NCI-H2227 treated with DMSO at 0.1 percent for 48 hours (cell line): ENCODE results near the gene CPED1.
"Not testable (repeated sequence)": the region's sequence is repeated elsewhere in the genome, so short reads cannot be mapped to it uniquely, and the experiment has no call there.

Experiments used
- DNase-seq: peaks from one replicate; lab custom pipeline; 2025; lab: John Stamatoyannopoulos, UW

Gene CPED1

DNA sequence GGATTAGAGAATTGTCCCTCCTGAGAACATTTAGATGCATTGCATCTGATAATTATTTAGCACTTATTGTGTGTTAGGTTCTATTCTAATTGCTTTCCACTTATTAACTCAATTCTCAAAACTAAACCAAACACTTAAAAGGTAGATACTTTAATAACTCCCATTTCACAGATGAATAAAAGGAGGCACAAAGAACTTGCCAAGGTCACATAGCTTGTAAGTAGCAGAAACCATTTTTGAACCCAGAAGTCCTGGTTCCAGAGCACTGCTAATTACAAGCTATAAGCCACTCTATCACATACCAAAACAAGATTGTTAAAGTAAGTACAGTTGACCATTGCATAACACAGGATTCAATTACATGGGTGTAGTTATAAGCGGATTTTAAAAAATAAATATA, 164.9 kb downstream of the CPED1 start:
- DNase-seq: no peak

DNA sequence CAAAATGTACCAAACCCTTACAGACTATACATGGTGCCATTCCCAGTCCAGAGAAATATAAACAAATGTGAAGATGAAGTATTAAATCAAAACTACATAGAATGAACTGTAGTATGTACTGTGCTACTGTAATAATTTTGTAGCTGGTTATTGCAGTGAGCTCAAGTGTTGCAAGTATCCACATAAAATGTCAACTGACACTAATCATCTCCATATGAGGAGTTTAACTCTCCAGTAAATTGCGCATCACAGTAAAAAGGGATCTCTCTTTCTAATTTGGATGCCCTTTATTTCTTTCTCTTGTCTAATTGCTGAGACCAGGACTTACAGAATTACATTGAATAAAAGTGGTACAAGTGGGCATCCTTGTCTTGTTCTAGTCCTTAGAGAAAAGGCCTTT, 165.5 kb downstream of the CPED1 start:
- no peak for DNase-seq

DNA sequence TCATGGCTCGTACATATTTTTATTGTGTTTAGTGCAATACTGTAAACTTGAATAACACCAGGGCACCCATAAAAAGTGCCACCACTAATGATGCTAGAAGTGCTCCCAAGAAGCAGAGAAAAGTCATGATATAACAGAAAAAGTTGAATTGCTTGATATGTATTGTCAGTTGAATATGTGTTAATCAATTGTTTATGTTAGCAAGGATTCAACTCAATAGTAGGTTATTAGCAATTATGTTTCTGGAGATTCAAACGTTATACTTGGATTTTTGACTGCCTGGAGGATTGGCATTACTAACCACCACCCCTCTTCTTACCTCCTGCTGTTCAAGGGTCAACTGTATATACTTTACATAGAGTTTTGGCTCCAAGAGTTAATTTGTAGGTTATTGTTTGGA, 168.3 kb downstream of the CPED1 start:
- DNase-seq: no peak

DNA sequence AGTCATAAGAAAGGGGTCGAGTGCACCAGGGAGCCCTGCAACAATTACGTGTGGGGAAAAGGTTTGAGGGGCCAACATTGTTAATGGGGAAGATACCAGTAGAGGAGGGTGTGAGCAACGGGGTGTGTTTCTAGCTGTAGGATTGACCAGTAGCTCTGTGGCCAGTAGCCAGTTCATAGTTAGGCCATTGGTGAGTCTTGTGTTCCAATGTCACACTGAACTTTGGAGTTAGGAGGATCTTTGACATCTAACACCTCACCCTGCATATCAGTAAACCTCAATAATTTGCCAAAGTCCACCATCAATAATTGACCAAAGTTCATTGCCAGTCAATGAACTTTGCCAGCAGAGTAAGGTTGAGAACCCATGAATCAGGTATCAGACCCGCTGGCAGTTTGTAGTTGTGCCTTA, 168.8 kb downstream of the CPED1 start:
- DNase-seq: no peak

DNA sequence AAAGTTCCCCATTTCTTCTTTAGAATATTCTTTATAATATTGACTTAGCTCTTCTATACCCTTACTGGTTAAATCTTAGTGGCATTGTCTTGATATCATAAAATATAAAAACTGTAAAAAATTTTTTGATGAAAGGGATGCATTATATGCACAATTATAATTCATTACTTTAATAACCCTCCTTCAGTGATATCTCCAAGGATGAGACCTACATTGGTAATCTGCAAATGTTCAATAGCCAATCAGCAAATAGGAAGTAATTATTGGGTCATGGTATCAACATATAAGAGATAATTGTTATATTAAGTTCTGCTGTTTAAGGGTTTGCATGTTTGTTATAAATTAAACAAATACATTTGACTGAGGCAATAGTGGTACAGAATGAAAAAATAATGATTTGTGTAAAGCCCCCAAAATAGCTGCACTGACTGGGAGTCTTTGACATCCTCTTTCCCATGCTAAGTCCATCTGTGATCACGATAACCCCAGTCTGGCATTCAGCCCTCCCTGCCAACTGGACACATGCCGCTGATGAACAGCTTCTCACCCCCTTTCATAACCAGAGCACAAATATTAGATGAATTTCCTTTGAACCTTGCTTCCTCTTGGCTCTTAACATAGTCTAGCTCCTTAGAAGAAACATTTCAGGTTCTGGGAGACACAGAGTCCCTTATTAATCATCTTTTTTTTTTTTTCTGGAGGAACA, 169.5 kb downstream of the CPED1 start:
- DNase-seq: no peak

DNA sequence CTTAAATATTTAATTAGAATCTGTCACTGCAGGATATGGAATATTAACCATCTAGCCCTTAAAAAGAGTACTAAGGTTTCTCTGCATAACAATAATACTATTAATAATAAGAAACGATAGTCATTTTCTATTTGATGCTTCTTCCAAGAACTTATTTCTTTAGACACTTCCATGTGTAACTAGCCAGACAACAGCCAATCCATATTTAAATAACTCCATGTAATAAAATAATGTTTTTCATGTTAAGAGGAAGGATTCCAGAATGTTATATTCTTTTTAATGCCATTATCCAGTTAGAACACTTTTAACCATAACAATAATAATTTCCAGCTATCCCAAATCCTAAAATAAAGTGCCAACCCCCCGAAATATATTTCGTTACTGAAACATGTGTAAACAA, 170.2 kb downstream of the CPED1 start:
- no peak for DNase-seq

DNA sequence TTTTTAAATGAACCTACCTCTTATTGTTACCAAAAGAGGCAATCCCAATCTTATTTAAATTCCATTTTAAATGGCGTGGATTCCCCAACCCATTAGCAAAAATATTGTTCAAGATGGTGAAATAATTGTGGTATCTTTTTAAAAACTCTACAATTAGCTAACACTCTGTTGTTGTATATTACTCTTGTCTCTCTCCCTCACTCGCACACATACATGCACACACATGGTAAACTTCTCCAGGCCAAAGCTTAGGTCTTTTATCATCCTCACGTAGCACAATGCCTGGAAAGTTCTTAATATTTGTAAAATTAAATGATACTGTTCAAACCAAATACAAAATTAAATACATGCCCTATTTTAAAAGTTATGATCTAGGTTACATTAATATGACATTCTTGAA, 171.0 kb downstream of the CPED1 start:
- DNase-seq: no peak

DNA sequence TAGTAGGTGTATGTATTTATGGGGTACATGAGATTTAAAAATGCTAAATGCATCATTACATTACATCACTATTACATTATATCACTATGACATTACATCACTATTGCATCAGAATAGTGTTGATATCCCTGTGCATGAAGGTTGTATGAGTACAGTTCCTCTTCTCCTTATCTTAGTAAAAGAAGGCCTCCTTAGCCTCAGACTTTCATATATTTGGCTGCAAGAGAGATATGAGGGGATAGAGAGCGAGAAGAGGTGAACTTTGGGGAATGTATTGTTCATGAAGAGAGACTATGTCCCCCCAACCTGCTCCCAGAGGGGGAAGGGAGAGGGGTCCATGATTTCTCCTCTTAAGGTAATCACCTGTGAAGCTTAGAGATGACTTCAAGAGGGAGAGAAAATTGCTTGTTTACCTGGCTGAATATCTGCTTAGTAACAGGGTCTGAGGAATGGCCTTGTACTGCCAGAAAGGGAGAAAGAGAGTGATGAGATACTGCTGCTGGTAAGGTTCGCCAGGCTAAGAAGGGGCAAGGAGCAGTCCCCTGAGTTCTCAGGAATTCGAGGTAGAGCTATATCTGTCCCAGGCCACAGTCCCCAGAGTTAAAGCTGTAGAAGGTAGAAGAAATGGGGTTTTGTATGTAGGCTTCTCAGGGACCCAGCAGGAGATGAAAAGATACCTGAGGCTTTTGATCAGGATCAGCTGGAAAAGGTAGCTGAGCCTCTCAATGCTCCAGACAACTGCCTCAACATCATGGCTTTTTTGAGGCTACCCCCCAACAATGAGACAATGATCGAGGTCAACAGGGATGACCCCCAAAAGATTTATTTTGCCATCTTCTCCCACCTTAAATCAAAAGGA, 171.9 kb downstream of the CPED1 start:
- DNase-seq: no peak

DNA sequence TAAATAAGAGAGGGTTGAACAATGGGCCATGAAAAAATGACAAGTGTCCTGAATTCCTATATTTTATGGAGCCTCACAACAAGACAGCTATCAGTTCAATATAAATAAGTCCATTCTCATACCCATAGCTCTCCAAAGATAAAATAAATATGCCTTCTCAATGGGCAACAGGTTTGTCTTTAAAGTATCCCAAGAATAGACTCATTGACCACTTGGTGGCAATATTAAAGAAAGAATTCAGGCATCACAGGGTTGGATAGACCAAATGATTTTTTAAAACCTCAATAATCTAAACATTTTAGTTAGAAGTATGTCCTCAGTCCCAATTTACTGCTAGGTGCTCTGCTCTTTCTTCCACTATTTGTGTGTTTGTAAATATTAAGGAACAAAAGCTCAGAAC, 175.2 kb downstream of the CPED1 start:
- no peak for DNase-seq

DNA sequence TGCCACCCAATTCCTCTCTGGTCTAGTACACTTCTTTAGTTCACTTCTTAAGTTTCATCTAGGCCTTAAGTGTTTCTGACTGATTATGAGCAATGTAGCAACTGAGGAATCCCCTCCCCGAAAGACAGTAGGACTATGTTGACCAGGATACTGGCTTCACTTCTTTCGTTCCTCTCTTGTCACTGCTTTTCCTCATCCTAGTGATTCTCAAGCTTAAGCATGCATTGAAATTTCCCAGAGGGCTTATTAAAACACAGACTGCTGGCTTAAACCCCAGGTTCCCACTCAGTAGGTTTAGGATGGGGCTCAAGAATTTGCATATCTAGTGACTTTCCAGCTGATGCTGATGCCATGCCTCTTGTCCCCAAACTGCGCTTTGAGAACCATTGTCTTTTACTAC, 175.7 kb downstream of the CPED1 start:
- no peak for DNase-seq

DNA sequence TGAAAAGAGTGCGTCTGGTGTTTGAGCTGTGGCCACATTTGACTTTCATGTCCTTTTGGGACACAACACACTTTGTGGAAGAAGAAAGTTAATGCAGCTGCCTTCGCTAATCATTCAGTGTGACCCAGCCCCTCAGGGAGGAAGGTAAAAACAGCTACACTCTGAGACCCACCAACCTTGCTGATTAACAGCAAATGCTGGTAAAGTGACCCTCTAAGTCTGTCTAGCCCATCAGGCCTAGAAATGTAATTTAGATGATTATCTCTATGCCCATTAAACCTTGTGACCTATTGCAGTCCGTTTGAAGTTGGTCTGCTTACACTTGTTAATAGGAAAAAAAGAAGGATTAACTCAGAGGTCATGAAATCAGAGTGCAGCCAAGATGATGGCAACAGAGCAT, 178.4 kb downstream of the CPED1 start:
- no peak for DNase-seq

DNA sequence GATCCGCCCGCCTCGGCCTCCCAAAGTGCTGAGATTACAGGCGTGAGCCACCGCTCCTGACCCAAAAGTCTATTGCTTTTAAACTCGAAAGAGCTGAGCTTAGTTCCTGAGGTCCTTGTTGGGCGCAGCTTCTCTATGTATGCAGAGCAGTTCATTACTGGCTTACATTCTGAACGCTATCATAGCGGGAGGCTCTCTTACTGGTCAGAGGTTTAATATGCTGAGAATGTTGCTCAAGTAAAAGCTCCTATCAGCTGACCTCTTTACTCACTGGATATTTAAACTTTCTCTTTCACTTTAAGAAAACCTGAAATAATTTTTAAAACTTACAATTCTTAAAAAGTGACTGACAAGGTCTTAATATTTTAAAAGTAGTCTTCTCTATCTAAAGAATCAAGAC, 179.5 kb downstream of the CPED1 start:
- no peak for DNase-seq

DNA sequence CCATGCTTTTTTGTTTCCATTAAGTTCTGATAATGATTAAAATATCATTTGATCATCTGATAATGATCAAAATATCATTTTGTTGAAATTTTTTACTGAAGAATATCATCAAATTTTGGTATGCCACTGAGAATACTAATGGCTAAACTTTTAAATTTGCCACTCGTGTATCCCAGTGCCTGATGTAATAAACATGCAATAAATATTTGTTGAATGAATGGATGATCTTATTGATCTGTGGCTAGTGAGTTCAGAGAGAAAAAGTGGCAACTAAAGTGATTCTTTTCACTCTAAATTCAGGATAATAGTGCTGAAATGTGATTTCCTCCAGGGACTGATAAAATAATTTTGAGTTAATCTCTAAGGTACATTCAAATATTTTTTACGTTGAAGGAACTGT, 181.0 kb downstream of the CPED1 start:
- DNase-seq: no peak

DNA sequence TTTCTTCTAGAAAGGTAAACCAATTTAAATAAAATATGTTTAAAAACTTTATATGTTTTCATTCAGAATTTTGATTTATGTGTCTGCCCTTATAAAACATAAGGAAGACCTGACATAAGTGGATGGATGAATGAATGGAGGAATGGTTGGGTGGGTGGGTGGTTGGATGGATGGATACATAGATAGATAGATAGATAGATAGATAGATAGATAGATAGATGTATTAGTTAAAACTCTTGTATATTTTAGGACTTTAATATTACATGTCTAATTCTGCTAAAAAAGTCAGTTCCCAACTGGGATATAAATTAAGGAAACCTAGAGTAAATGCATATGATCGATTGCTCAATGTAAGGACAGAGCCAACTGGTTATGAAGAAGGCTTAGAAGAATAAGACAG, 184.0 kb downstream of the CPED1 start:
- DNase-seq: no peak

DNA sequence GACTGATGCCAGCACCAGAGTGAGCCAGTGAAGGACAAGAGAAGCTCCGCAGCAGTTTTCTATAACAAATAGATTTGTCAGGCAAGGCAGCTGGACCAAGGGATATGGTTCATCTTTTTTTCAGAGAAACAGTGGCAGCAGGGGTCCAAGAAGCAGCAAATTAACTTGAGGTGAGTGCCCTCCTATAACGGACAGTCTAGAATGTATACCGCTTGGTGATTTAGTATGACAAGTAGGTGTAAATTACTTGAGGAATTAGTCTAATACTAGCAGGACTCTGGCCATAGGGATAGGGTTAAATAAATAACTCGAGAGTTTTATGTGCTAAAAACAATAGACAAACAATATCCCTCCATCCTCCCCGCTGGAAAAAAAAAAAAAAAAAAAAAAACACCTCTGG, 187.3 kb downstream of the CPED1 start:
- no peak for DNase-seq

DNA sequence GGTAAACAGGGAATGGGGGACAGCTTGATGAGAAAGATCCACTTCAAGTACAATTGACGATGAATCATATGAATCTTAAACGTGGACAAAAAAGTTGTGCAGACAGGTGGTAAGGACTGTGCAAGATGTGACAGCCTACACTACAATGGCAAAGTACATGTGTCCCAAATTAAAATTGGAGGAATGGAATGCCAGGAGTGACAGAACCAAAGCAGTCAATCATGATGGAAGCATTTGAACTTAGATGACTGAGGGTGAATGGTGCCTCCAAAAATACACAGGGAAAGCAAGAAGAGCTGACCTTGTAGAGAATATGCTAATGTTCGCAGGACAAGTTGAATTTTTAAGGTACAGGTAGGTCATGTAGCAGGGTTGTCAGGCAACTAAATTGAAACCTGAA, 189.9 kb downstream of the CPED1 start:
- DNase-seq: no peak

DNA sequence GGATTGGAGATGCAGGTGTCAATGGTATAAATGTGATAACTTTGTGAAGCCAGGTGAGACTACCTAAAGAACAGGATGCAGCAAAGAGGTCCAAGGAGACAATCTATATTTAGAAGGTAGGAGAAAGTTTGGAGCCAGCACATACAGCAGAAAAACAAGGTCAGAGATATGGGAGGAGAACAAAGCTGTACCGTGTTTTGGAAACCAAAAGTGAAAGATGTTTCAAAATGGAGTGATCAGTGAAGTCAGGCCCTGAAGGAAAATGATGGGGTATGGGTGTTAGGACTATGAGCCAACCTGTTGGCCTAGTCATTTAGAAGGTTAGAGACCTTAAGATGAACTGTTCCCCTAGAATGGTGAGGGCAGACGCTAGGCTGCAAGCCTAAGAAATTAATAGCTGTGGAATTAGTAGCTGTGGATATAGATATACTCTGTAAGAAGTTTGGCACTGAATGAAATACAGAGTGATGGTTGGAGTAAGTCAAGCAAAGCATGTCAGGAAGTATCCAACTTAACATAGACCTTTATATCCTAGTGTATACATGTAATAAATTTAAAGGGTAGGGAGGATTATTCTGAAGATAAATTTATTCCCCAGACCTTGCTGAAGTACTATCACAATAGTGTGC, 190.5 kb downstream of the CPED1 start:
- no peak for DNase-seq

DNA sequence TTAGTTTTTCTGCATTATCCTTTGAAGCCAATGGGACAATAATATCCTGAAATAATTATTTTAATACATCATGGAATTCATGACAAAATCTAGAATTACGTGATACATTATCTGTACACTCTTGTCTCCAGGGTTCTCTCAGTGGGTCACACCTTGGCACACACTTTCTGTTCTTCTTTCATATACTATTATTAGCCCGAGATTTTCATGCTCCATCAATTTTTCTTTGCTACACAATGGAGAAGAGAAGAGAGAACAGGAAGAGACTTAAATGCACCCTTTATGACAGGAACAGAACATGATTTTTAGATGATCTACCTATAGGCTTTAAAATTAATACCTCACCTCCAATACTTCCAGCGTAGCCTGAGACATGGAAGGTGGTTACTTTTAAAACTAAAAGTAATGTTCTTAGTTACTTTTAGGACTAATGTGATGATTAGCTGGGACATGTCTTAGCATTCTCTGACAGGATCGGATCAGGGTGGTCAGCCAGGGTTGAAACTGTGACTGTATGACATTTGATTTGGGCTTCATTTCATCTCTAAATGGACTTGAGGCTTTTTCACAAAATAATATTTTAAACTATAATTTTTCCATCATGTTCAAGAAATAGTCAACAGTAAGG, 192.0 kb downstream of the CPED1 start:
- no peak for DNase-seq

DNA sequence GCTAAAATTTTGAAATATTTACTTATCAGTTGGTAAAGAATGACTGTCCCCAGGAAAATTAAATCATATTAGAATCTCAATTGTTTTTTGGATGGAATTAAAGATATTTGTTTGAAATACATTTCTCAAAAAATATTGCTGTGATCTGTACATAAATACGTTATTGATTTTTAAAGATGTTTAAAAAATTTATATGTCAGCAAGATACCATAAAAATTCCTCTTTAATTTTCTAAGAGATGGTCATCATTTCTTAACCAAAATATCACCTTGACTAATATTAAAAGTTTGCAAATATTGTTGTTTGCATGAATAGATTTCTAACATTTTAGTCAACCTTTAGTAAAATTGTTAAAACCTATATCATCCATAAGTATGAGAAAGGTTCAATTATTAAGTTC, 192.8 kb downstream of the CPED1 start:
- no peak for DNase-seq

DNA sequence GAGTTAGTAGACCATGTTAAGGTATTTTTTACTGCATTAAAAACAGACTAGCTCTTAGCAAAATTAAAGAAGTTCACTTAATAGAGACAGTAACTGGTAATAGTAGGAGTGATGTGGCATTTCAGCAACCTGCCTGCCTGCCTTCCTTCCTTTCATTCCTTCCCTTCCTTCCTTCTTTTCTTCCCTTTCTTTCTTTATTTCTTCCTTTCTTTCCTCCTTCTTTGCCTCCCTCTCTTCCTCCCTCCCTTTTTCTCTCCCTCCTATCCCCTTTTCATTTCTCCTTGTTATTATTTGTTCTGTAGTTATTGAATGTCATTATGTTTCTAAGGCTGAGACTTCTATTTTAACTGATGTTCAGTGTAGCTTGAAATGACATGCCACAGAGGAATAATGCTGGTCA, 193.8 kb downstream of the CPED1 start:
- no peak for DNase-seq

DNA sequence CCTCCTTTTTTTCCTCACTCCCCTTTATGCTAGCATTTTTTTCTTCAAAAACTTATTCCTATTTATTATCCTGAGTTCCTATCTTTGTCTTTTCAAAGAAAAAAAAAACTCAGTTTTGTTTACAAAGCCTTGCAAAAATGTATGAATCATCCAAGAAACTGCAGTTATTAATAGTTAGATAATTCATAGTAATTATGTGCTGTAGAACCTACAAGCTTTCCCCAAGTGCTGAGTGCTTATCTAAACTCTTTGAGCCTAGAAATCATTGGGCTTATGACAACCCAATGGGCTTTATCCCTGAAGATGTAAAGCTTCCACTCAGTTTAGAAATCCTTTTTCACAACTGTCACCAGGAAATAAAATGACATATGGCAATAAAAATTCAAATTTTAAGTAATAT, 194.4 kb downstream of the CPED1 start:
- no peak for DNase-seq

DNA sequence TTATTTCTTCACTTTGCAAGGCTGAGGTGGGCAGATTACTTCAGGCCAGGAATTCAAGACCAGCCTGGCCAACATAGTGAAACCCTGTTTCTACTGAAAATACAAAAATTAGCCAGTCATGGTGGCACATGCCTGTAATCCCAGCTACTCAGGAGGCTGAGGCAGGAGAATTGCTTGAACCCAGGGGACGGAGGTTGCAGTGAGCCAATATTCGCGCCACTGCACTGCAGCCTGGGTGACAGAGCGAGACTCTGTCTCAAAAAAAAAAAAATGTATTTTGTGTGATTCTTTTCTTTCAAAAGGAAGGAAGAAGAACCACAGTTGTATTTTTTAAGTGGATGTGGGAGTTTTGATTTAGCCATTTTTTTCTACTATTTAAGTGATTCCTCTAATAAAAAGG, 195.4 kb downstream of the CPED1 start:
- not testable (repeated sequence) for DNase-seq

DNA sequence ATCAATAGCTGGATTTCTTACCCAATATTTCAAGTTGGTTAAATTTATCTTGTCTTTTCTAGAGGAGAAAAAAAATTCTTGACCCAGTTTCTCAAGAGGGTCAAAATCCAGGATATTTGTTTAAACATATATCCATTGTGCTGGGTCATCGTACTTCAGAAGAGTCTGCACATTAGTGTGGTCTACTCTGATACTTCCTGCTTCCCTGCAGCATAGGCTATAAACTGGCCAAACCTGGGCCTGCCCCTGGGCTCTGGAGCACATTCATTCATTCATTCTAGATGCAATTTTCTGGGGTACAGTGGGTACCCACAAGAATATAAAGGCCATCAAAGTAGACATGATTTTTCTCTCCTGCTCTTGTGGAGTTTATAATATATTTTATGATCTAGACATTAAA, 198.2 kb downstream of the CPED1 start:
- no peak for DNase-seq
